Mesenchymal stem cell (in vitro differentiated cells and primary cell): ENCODE measurements around the gene OR56A4.

Source experiments
- DNase-seq: peaks from one replicate; pipeline ENCODE4 v3.0.0-alpha.2; 2013
- H2AFZ ChIP-seq: one replicate; pipeline ENCODE4 v1.6.1; 2013; ENCODE audit warnings: low read depth, mild to moderate bottlenecking, control low read depth, inconsistent platforms, low read length, moderate library complexity
- H2AK5ac ChIP-seq: 2 replicates; pipeline ENCODE4 v1.6.1; 2013; ENCODE audit warnings: low read length, moderate library complexity, mild to moderate bottlenecking, inconsistent platforms; ENCODE audit not compliant: severe bottlenecking
- H2BK120ac ChIP-seq: one replicate; pipeline ENCODE4 v1.6.1; 2013; ENCODE audit warnings: low read depth, mild to moderate bottlenecking, inconsistent platforms, low read length, moderate library complexity
- H2BK12ac ChIP-seq, 2 experiments: one replicate each; pipeline ENCODE4 v1.6.1; 2013; ENCODE audit warnings: inconsistent platforms in 2 of 2, low read length in 2 of 2, mild to moderate bottlenecking in 2 of 2, moderate library complexity in 2 of 2, control low read depth in 1 of 2
- H2BK15ac ChIP-seq: one replicate; pipeline ENCODE4 v1.6.1; 2013; ENCODE audit warnings: mild to moderate bottlenecking, low read depth, inconsistent platforms; ENCODE audit not compliant: poor library complexity, severe bottlenecking
- H2BK5ac ChIP-seq: 2 replicates; pipeline ENCODE4 v1.6.1; 2013; ENCODE audit warnings: low read depth, mild to moderate bottlenecking, low read length, control low read depth, inconsistent platforms; ENCODE audit not compliant: poor library complexity, severe bottlenecking
- H3K14ac ChIP-seq, 2 experiments: one replicate each; pipeline ENCODE4 v1.6.1; 2013; ENCODE audit warnings: inconsistent platforms in 2 of 2, low read length in 2 of 2, control low read depth in 1 of 2, mild to moderate bottlenecking in 1 of 2, moderate library complexity in 1 of 2
- H3K18ac ChIP-seq, 2 experiments: one replicate each; pipeline ENCODE4 v1.6.1; 2013; ENCODE audit warnings: inconsistent platforms in 2 of 2, low read length in 2 of 2, control low read depth in 1 of 2, low read depth in 1 of 2, mild to moderate bottlenecking in 1 of 2
- H3K23ac ChIP-seq, 2 experiments: one replicate each; pipeline ENCODE4 v1.6.1; 2013; ENCODE audit warnings: inconsistent platforms in 2 of 2, low read length in 2 of 2, mild to moderate bottlenecking in 2 of 2, moderate library complexity in 2 of 2, control low read depth in 1 of 2
- H3K27ac ChIP-seq: 2 replicates; pipeline ENCODE4 v1.5.1; 2013; ENCODE audit warnings: mild to moderate bottlenecking, moderate library complexity, low read length, control low read depth, inconsistent platforms; ENCODE audit not compliant: poor library complexity, severe bottlenecking
- H3K27me3 ChIP-seq, 2 experiments: 2 replicates each; pipeline versions ENCODE4 v1.6.1 to v1.7.0; 2013; ENCODE audit warnings: low read length in 2 of 2, mild to moderate bottlenecking in 2 of 2, moderate library complexity in 2 of 2, control low read depth in 1 of 2, inconsistent platforms in 1 of 2; ENCODE audit not compliant: control insufficient read depth in 1 of 2, insufficient read depth in 1 of 2
- H3K36me3 ChIP-seq, 2 experiments: 2 replicates each; pipeline versions ENCODE4 v1.6.1 to v1.7.0; 2013; ENCODE audit warnings: low read length in 2 of 2, control low read depth in 1 of 2, inconsistent platforms in 1 of 2, low read depth in 1 of 2, mild to moderate bottlenecking in 1 of 2; ENCODE audit not compliant: insufficient read depth in 2 of 2, control insufficient read depth in 1 of 2
- H3K4ac ChIP-seq, 2 experiments: one replicate each; pipeline ENCODE4 v1.6.1; 2013; ENCODE audit warnings: inconsistent platforms in 2 of 2, low read length in 2 of 2, mild to moderate bottlenecking in 2 of 2, moderate library complexity in 2 of 2, control low read depth in 1 of 2, low read depth in 1 of 2
- H3K4me1 ChIP-seq: 2 replicates; pipeline ENCODE4 v1.6.1; 2013; ENCODE audit warnings: low read depth, low read length, control low read depth; ENCODE audit not compliant: control insufficient read depth, insufficient read depth
- H3K4me2 ChIP-seq: 2 replicates; pipeline ENCODE4 v1.6.1; 2013; ENCODE audit warnings: low read length, mild to moderate bottlenecking, inconsistent platforms; ENCODE audit not compliant: poor library complexity, severe bottlenecking
- H3K4me3 ChIP-seq, 2 experiments: 2 replicates each; pipeline versions ENCODE4 v1.5.1 to v1.7.0; 2013; ENCODE audit warnings: low read length in 2 of 2, mild to moderate bottlenecking in 2 of 2, control low read depth in 1 of 2, low read depth in 1 of 2; ENCODE audit not compliant: insufficient read depth in 1 of 2
- H3K79me1 ChIP-seq: replicated peaks from 2 replicates; pipeline ENCODE4 v1.6.1; 2013; ENCODE audit warnings: mild to moderate bottlenecking, control low read depth, low read length, inconsistent platforms; ENCODE audit not compliant: poor library complexity, severe bottlenecking
- H3K9ac ChIP-seq: 2 replicates; pipeline ENCODE4 v1.7.0; 2013; ENCODE audit warnings: mild to moderate bottlenecking, low read length, moderate library complexity
- H3K9me3 ChIP-seq: 2 replicates; pipeline ENCODE4 v1.7.0; 2013; ENCODE audit warnings: mild to moderate bottlenecking, low read length; ENCODE audit not compliant: control insufficient read depth
- H4K8ac ChIP-seq: one replicate; pipeline ENCODE4 v1.6.1; 2013; ENCODE audit warnings: inconsistent platforms, mild to moderate bottlenecking, low read length, moderate library complexity
- H4K91ac ChIP-seq: one replicate; pipeline ENCODE4 v1.6.1; 2013; ENCODE audit warnings: mild to moderate bottlenecking, low read length, inconsistent platforms
- WGBS: methylation state at CpG from one replicate; pipeline ENCODE4 v1.1.7; 2013; ENCODE audit warnings: mixed read lengths; 5-methylcytosine and 5-hydroxymethylcytosine counted together

The OR56A4 gene

GRCh38 chr11:5994791-5995190 lies 12.0 kb downstream of the OR56A4 start:
- Histone ChIP-seq H2AK5ac (no peak overlapping the region), H2BK15ac (no peak overlapping the region), H3K9ac (no peak overlapping the region), H2AFZ (no peak overlapping the region), H2BK5ac (no peak overlapping the region), H3K27ac (no peak overlapping the region), H4K8ac (no peak overlapping the region), H3K79me1 (no peaks in the 10 kb centered on the region), H2BK12ac (no peak overlapping the region), H3K27me3 (peaks cover 0 to 20% of the 10 kb centered on the region in 2 experiments), H3K36me3 (no peaks in the 10 kb centered on the region), H3K23ac (no peak overlapping the region), H3K9me3 (no peaks in the 10 kb centered on the region), H3K4me2 (no peak overlapping the region), H3K4ac (no peak overlapping the region), H3K4me3 (no peak overlapping the region), H3K4me1 (no peaks in the 10 kb centered on the region), H4K91ac (no peak overlapping the region), H3K14ac (no peak overlapping the region), H2BK120ac (no peak overlapping the region), H3K18ac (no peak overlapping the region)
- WGBS = 87% methylated on average over 12 of the region's 14 CpGs
- no peak for DNase-seq

- Histone ChIP-seq H4K91ac (no peak overlapping the region), H3K14ac (no peak overlapping the region), H3K27ac (no peak overlapping the region), H2AFZ (no peak overlapping the region), H2BK12ac (no peak overlapping the region), H3K27me3 (peaks cover 0 to 20% of the 10 kb centered on the region in 2 experiments), H2AK5ac (no peak overlapping the region), H3K79me1 (no peaks in the 10 kb centered on the region), H3K4me3 (no peak overlapping the region), H3K36me3 (no peaks in the 10 kb centered on the region), H3K4me2 (no peak overlapping the region), H3K18ac (no peak overlapping the region), H3K4me1 (no peaks in the 10 kb centered on the region), H3K9me3 (no peaks in the 10 kb centered on the region), H2BK5ac (no peak overlapping the region), H3K23ac (no peak overlapping the region), H2BK120ac (no peak overlapping the region), H4K8ac (no peak overlapping the region), H3K4ac (no peak overlapping the region), H2BK15ac (no peak overlapping the region), H3K9ac (peak overlapping the region; percentile 37)
- peak; percentile 22 for DNase-seq
- WGBS = 34% methylated on average over 2 of the region's 3 CpGs
These were observed 14.0 kb downstream of the OR56A4 start for GRCh38 chr11:5992604-5993251.

- no peak for DNase-seq
These were observed 14.6 kb downstream of the OR56A4 start for GRCh38 chr11:5992150-5992549.

DNA sequence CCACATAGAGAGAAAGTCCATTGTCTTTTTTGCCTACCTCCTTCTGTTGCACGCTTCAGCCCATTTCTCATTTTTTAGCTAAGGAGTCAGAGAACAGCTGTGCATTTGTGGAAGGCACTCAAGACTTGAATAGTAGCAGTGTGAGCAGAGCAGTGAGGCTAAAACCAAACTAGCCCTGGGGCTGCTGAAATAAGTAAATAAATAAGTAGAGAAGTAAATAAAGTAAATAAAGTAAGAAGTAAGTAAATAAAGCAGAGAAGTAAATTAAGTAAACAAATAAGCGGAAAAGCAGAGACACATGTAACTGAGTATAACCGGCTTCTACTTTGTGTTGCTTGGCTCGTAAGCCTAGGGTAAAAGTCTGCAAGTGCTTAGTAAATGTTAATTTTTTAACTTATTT lies 17.5 kb downstream of the OR56A4 start:
- Histone ChIP-seq H3K79me1 (no peaks in the 10 kb centered on the region), H3K18ac (no peak overlapping the region), H3K27me3 (peaks cover 0 to 13% of the 10 kb centered on the region in 2 experiments), H2BK15ac (no peak overlapping the region), H3K4me3 (no peak overlapping the region), H4K91ac (no peak overlapping the region), H3K4ac (no peak overlapping the region), H2BK120ac (no peak overlapping the region), H2BK12ac (no peak overlapping the region), H3K23ac (no peak overlapping the region), H3K9me3 (no peaks in the 10 kb centered on the region), H2BK5ac (no peak overlapping the region), H3K4me1 (no peaks in the 10 kb centered on the region), H3K4me2 (no peak overlapping the region), H3K9ac (no peak overlapping the region), H4K8ac (no peak overlapping the region), H2AFZ (no peak overlapping the region), H3K36me3 (no peaks in the 10 kb centered on the region), H3K27ac (no peak overlapping the region), H2AK5ac (no peak overlapping the region), H3K14ac (no peak overlapping the region)
- 83% methylated on average over 4 of the region's 4 CpGs for WGBS
- DNase-seq = no peak

More at GRCh38 chr11:5992150-5992549, 14.6 kb downstream of the OR56A4 start:
- no peak overlapping the region for H3K4me2 ChIP-seq
- H2BK12ac ChIP-seq = no peak overlapping the region
- peaks cover 0 to 17% of the 10 kb centered on the region in 2 experiments for H3K27me3 ChIP-seq
- no peak overlapping the region for H3K23ac ChIP-seq
- H3K4ac ChIP-seq = no peak overlapping the region
- no peak overlapping the region for H2AK5ac ChIP-seq
- H3K36me3 ChIP-seq = no peaks in the 10 kb centered on the region
- no peak overlapping the region for H2AFZ ChIP-seq
- H3K4me3 ChIP-seq = peak overlapping the region in 1 of 2 experiments; percentile 40
- 69% methylated on average over 3 of the region's 3 CpGs for WGBS
- H2BK5ac ChIP-seq = no peak overlapping the region
- H2BK120ac ChIP-seq = no peak overlapping the region
- no peak overlapping the region for H3K18ac ChIP-seq
- no peaks in the 10 kb centered on the region for H3K4me1 ChIP-seq
- H3K14ac ChIP-seq = no peak overlapping the region
- H3K79me1 ChIP-seq = no peaks in the 10 kb centered on the region
- H4K8ac ChIP-seq = no peak overlapping the region
- peak overlapping the region; percentile 37 for H3K9ac ChIP-seq
- no peaks in the 10 kb centered on the region for H3K9me3 ChIP-seq
- no peak overlapping the region for H3K27ac ChIP-seq
- H2BK15ac ChIP-seq = no peak overlapping the region
- H4K91ac ChIP-seq = no peak overlapping the region
